GM21786 (cell line): ENCODE measurements around the gene PSMD4.
"Not testable (repeated sequence)": the region's sequence is repeated elsewhere in the genome, so short reads cannot be mapped to it uniquely, and the experiment has no call there.

Source experiments
- ATAC-seq: cut with Tn5 transposase; IDR thresholded peaks from one replicate; pipeline ENCODE4 v1.9.1; 2021; ENCODE audit not compliant: unreplicated experiment

PSMD4 gene

DNA sequence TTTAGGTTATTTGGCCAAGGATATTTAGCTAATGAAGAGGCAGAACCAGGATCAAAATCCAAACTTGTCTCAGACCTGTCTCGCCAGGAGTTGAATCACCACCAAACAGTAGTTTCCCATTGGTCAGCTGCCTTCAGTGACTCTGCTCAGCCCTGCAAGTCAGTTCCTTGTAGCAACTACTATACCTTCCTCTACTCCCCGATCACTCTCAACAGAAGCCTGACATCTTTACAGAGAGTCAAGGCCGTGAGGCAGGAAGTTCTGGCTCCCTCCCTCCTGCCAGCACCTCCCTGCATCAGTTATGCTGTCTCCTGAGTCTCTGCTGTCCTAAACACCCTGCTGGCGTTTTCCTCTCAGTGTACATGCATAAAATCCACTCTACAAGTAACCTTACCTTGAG lies 13.2 kb downstream of the PSMD4 start:
- ATAC-seq: no peak

DNA sequence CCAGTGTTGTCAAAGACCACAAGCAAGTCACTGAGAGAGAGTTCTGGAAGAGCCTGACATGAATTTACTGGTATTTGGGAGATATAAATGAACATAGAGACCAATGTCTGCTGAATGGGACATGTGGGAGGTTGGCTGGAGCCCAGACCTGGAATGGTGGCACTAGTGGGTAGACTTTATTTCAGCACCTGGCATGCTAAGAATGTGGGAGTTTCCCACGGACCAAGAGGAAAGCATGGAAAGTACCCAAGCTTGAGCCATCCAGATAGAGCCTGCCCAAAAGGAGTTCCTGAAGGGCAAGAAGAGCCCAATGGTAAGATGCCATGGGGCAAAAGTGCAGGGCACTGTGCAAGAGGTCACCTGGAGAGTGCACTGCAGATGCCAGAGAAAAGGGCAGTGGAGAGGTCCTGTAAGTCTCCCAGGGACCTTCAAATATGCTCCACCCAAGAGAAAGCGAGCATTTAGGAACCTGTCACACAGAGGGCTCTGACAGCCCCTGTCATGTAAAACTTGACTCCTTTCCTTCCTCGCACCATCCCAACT lies 19.5 kb downstream of the PSMD4 start:
- ATAC-seq: no peak

DNA sequence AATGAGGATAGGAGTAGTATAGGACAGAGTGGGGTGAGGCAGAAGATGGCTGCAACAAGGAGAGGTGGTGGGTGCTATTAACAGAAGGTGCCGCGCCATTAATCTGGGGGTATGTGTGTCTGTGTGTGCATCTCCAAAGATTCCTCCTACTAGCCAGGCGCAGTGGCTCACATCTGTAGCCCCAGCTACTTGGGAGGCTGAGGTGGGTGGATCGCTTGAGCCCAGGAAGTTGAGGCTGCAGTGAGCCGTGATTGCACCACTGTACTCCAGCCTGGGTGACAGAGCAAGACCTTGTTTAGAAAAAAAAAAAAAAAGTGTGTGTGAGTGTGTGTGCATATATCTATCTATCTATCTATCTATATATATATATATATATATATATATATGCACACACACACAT lies 20.8 kb downstream of the PSMD4 start:
- not testable (repeated sequence) for ATAC-seq

DNA sequence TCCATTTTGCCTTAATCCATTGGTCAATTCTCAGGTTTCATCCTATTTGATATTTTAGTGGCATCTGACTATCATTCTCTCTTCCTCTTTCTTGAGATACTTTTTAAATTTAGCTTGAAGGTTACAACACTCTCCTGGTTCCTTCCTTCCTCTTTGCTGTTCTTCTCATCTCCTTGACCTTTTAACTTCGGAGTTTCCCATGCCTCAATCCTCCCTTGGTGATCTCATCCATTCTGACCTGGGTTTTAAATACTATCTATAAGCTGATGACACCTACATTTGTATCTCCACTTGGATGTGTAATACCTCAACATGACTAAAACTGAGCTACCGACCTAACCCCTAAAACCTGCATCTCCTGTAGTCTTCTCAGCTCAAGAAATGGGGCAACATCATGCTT lies 22.7 kb downstream of the PSMD4 start:
- no peak for ATAC-seq

DNA sequence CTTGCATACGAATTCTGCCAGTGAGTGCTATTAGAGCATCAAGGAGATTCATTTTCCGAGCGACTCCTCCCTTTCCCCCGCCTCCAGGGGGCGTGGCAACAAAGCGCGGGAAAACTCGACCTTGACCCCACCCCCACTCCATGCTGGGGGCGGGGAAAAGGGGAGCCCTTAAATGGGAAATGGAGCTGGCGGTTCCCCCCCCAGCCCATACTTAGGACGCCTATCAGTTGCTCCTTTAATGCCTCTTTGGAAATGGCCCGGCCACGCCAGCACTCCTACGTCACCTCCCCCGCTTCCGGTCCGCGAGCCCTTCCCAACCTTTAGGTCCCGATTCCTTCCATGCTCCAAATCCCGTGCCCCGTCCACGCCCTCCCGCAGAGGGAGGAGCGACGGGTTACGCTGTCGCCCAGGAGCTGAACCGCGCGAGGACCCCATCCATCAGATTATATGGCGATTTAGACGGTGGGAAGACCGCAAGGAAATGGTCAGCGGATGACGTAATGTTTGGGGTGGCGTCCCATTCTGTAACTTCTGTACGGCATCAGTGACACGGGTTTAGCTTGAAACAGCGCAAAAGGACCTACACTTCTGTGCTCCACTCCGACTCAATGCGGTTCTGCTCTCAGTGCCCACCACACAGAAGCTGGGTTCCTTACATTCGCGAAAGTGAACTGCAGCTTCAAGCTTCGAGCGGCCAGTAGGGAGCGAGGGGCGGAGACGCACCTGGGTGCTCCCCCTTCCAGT lies 26.9 kb downstream of the PSMD4 start:
- peak; percentile 29 for ATAC-seq

DNA sequence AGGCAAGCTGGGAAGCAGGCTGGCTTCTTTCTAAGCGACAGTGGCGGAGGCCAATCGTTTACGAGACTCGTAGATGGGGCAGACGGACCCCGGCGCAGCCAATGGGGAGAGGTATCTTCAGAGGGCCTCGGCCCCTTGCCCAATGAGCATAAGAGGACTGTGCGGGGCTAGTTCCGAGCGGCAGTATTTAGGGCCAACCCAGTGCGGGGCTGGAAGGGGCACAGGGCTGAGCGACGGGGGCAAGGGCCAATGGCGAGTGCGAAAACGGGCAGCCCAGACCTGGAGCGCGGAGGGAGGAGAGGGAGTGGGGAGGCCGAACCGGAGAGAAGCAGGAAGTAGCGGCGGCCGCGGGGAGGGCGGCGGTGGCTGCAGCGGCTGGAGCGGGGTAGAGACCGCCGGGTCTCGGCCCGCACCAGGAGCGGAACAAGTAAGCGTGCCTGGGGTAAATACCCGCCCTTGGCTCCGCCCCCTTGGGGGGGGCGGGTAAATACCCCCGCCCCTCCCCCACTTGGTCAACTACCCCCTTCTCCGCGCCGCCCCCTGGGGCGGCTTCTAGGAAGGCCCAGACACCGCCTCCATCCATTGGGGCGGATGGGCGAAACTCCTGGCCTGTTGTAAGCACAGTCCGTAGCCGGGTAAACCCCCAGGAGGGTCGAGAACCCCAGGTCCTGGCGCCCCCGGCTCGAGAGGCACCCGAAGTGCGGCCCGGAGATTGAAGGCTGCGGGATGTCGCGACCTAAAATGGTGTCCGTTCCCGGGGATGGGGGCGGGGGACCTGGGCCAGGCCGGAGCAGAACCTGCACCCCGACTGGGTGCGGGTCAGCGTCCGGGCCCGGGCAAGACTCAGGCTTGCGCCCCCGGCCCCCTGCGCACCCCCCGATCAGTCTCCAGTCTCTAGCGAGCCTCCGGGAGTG lies 27.7 kb downstream of the PSMD4 start, which contains the start of gene ZNF687:
ZNF687 (plus strand) TSS at position 331 of the 914 bp plus-strand sequence. CDS start 3,993 bp downstream, outside the sequence.
- peak; percentile 90 for ATAC-seq

DNA sequence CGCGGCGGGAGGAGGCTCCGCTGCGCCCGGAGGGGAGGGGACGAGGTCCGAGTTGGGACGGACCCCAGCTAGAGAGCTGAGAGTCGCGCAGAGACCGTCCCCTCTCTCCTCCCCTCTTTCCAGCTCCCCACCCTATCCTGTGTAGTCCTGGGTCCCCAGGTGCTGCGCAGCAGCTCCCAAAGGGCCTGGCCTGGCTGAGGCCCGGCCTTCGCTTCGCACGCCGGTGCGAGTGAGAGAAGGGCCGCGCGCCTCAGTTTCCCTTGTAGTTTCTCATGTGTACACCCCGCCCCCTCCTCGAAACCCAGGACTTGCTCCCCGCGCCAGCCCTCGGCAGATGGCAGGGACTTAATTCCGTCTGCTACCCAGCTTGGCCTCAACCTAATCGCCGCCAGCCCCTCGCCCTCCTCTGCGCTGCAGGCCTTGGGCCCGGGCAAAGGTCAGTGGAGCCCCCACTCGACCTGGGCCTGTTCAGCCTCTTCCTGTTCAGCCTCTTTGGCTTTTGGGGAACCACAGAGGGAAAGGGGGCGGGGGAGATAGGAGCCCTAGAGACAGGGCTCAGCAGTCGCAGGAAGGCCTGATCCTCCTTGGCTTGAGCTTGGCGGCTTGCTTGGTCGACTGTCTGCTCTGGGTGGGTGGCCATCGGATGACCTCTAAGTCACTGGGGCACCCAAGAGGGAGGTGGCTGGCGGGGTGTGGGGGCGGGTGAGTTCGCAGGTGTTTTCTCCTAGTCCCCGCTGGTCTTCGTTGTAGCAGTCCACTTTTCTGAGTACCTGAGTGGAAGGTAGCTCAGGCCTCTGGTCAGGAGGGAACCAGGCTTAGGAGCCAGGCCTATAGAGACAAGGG lies 28.6 kb downstream of the PSMD4 start:
- ATAC-seq: no peak

DNA sequence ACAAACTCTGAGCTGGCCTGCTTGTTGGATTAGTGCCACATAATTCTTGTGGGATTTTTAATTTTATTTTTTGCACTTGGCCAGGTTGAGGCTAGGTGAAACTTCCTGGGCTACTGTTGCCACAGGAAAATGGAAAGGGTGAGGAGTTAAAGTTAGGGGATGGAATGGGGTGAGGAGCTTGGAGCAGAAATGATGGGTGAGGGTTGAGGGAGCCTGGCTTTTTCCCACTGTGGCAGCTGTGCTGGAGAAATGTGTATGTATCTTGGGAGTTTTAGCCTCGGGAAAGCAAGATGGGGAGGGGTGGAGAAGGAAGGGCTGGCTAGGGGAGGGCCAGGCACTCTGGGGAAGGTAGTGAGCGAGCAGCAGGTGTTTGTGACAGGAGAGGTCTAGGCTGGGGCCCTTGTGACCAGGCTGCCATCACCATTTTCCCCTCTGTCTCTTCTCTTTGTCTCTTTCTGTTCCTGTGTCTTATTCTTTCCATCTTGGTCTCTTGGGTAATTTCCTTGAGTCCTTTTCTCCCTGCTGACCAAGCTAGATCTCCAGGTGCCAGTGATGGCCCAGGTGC lies 29.6 kb downstream of the PSMD4 start:
- no peak for ATAC-seq

DNA sequence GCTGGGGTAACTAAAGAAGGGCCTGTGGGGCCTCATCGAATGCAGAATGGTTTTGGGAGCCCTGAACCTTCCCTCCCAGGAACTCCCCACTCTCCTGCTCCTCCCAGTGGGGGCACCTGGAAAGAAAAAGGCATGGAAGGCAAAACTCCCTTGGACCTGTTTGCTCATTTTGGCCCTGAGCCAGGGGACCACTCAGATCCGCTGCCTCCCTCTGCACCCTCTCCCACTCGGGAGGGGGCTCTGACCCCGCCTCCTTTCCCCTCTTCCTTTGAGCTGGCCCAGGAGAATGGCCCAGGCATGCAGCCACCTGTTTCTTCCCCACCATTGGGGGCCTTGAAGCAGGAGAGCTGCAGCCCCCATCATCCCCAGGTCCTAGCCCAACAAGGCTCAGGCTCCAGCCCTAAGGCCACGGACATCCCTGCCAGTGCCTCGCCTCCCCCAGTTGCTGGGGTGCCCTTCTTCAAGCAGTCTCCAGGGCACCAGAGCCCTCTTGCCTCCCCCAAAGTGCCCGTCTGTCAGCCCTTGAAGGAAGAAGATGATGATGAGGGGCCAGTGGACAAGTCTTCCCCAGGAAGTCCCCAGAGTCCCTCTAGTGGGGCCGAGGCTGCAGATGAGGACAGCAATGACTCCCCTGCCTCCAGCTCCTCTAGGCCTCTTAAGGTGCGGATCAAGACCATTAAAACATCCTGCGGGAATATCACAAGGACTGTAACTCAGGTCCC lies 32.2 kb downstream of the PSMD4 start:
- no peak for ATAC-seq

DNA sequence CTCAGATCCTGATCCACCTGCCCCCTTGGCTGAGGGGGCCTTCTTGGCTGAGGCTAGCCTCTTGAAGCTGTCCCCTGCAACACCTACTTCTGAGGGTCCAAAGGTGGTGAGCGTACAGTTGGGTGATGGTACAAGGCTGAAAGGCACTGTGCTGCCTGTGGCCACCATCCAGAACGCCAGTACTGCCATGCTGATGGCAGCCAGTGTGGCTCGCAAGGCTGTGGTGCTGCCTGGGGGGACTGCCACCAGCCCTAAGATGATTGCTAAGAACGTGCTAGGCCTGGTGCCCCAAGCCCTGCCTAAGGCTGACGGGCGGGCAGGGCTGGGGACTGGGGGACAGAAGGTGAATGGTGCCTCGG lies 32.8 kb downstream of the PSMD4 start:
- no peak for ATAC-seq

DNA sequence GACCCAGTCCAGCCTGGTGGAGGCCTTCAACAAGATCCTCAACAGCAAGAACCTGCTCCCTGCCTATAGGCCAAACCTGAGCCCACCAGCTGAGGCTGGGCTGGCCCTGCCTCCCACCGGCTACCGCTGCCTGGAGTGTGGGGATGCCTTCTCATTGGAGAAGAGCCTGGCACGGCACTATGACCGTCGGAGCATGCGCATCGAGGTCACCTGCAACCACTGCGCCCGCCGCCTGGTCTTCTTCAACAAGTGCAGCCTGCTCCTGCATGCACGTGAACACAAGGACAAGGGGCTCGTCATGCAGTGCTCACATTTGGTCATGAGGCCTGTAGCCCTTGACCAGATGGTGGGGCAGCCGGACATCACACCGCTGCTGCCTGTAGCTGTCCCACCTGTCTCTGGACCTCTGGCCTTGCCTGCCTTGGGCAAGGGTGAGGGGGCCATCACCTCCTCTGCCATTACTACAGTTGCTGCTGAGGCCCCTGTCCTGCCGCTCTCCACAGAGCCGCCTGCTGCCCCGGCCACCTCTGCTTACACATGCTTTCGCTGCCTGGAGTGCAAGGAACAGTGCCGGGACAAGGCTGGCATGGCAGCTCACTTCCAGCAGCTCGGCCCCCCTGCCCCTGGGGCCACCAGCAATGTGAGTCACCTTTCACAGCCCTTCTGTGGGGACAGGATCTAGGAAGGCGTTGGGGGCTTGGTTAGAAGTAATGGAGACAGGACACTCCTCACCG lies 33.4 kb downstream of the PSMD4 start:
- no peak for ATAC-seq

DNA sequence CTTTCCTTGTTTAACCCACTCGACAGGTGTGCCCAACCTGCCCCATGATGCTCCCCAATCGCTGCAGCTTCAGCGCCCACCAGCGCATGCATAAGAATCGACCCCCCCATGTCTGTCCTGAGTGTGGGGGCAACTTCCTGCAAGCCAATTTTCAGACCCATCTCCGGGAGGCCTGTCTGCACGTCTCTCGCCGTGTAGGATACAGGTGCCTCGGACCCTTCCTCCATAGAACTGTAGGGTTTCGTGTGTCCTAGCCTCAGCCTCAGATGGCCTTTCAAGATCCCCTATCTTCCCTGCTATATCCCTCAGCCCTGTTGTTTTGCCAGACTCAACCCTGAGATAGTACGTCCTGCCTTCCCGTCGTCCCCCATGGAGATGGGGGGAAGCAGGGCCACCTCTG lies 34.0 kb downstream of the PSMD4 start:
- ATAC-seq: no peak

DNA sequence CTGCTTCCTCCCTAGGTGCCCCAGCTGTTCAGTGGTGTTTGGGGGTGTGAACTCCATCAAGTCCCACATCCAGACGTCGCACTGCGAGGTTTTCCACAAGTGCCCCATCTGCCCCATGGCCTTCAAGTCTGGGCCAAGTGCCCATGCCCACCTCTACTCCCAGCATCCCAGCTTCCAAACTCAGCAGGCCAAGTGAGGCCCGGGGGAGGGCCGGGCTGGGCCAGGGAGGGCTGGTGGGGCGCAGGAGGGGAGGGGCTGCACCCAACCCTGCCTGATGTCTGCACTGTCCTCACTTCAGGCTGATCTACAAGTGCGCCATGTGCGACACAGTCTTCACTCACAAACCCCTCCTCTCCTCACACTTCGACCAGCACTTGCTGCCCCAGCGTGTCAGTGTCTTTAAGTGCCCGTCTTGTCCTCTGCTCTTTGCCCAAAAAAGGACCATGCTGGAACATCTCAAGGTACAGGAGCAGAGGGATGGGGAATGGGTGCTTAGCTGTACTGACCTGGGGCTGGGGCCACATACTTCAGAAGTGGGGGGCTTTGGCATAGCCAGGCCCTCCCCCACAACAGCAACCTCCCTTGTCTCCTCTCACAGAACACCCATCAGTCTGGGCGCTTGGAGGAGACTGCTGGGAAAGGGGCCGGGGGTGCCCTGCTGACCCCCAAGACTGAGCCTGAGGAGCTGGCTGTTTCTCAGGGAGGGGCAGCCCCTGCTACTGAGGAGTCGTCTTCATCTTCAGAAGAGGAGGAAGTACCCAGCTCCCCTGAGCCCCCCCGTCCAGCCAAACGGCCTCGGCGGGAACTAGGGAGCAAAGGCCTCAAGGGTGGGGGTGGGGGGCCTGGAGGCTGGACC lies 34.8 kb downstream of the PSMD4 start:
- ATAC-seq: no peak

DNA sequence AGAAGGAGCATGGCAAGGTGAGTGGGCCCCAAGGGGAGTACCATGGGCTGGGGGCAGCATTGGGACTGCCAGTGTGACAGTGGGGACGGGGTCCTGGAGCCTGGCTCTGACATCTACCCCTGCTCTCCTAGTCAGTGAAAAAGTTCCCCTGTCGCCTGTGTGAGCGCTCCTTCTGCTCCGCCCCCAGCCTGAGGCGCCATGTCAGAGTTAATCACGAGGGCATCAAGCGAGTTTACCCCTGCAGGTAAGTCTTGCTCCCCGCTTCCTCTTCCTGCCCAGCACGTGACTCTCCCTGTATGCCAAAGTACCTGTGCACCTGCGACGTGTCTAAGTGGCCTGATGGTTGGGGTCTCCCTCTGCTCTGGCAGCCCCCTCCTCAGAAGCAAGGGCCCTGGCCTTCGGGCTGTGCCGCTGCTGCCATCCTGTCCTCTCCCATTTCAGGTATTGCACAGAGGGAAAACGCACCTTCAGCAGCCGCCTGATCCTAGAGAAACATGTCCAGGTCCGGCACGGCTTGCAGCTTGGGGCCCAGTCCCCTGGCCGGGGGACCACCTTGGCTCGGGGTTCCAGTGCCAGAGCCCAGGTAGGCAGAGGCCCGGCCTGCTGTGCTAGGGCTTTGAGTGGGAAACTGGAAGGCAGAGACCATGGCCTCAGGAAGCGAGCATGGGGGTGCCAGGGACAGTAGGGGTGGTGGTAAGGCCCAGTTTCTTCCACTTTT lies 35.6 kb downstream of the PSMD4 start:
- ATAC-seq: no peak

DNA sequence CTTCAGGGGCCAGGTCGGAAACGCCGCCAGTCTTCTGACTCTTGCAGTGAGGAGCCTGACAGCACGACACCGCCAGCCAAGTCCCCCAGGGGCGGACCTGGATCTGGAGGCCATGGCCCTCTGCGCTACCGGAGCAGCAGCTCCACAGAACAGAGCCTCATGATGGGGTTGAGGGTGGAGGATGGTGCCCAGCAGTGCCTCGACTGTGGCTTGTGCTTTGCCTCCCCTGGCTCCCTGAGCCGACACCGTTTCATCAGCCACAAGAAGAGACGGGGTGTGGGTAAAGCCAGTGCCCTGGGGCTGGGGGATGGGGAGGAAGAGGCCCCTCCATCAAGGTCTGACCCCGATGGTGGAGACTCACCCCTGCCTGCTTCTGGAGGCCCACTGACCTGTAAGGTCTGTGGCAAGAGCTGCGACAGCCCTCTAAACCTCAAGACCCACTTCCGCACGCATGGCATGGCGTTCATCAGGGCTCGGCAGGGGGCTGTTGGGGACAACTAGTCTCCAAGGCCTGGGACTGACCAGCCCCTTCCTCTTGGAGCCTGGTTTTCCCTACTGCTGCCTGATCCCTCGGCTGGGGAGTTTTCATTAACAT lies 36.3 kb downstream of the PSMD4 start:
- ATAC-seq: no peak

DNA sequence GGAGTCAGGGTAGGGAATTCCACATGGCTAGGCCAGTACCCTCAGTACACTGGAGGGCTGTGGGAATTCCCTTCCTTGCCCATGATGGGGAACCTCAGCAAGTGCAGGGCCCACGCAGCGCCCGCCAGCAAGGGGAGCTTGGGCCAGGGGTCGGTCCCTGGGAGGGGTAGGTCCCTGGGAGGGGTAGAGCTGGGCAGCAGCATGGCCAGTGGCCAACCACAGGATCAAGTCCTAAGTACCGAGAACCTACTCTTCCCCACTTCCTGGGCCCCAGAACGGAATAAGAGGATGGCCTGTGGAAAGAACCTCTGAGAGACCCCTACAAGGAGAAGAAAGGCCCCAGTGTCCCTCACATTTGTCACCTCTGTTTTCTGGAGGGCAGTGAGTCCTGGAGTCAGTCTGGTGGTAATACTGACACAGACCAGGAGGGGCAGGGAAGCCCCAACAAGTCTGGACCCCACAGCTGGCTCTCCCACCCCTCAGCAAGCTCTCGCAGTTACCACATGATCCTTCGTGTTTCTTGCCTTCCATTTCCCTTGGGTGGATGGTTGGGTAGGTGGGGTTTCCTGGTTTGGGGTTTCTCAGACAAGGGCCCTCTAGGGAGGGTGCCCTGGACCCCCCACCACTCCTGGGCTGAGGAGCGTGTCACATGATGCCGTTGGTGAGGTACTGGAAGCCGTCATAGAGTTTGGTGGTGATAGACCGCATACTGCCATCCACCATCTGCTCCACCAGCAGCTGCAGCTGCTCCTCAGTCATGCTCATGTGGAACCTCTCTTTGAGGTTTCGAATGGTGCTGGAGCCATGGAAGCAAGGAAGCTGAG lies 37.9 kb downstream of the PSMD4 start:
- no peak for ATAC-seq

DNA sequence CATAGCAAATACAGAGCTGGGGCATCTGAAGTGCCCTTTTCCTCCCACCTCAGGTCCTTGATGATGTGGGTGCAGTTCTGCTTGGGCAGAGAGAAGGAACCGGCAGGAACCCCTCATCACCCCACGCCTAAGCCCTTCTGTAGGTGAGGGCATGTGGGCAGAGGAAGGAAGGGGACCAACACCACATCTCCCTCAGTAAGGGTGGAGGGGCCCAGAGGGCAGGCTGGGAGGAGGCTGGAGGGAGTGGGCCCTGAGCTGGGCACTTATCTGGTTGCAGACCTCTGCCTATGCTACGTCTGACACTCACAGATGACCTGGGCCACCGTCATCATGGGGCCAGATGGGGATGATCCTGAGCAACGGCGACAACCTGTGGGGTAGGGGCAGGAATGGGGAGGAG lies 38.6 kb downstream of the PSMD4 start:
- ATAC-seq: no peak
